ES-I3 (cell line): ENCODE results near the gene TSPAN7.

Experiments
- H3K36me3 ChIP-seq: 2 replicates; pipeline ENCODE4 v1.6.1; 2013; ENCODE audit warnings: mild to moderate bottlenecking, low read length, control low read depth, moderate library complexity; ENCODE audit not compliant: insufficient read depth
- H3K4me1 ChIP-seq: 2 replicates; pipeline ENCODE4 v1.6.1; 2013; ENCODE audit warnings: mild to moderate bottlenecking, control low read depth, low read length; ENCODE audit not compliant: insufficient read depth
- H3K9ac ChIP-seq: 2 replicates; pipeline ENCODE4 v1.6.1; 2013; ENCODE audit warnings: low read depth, mild to moderate bottlenecking, low read length, moderate library complexity
- H3K9me3 ChIP-seq: 2 replicates; pipeline ENCODE4 v1.6.1; 2013; ENCODE audit warnings: mild to moderate bottlenecking, low read length, moderate library complexity; ENCODE audit not compliant: control insufficient read depth, insufficient read depth

The TSPAN7 gene

GRCh38 chrX:38666909-38667308 is 105.6 kb downstream of the TSPAN7 start:
- no peaks in the 10 kb centered on the region for H3K9me3 ChIP-seq
- no peak overlapping the region for H3K9ac ChIP-seq
- H3K4me1 ChIP-seq: no peaks in the 10 kb centered on the region
- no peaks in the 10 kb centered on the region for H3K36me3 ChIP-seq

- Histone ChIP-seq H3K9ac (no peak overlapping the region), H3K9me3 (no peaks in the 10 kb centered on the region), H3K4me1 (no peaks in the 10 kb centered on the region), H3K36me3 (no peaks in the 10 kb centered on the region)
These were observed 107.4 kb downstream of the TSPAN7 start for GRCh38 chrX:38668771-38669170.

DNA sequence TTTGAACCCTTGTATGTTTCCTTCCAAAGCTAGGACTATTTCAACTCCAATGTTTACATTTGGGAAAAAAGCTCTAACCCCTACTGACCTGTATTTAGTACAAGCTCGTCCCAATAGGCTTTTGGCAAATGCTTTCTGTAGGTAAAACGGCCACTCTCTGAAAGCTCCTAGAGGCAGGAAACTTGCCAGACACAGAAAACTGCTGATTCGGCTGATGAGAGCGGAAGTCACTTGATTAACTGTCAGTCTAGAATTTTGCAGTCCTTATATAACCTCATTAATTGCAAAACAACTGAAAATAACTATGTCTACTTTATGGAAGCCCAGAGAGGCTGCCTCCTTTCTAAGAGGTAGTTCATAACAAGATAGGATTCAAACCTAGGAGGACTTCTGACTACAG is 108.1 kb downstream of the TSPAN7 start:
- no peaks in the 10 kb centered on the region for H3K4me1 ChIP-seq

DNA sequence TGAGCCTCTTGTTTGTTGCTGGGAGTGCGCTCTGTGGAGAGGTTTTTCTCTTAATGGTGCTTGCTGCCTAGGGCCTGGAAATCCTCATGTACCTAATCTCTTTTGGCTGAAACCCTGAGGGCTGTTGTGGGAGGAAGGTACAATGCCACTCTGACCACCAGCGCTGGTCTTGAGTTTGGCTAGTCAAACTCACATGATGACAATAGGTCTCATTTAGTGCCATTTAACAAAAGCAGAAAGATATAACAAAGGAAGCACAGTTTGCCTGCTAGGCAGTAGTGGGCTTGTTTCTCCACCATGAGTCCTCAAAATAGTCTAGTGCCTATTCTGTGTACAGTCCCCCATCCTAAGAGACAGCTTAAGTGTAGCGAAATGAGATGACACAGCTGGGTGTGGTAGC is 111.3 kb downstream of the TSPAN7 start:
- no peaks in the 10 kb centered on the region for H3K36me3 ChIP-seq

More for the DNA sequence above, 108.1 kb downstream of the TSPAN7 start:
- Histone ChIP-seq H3K36me3 (no peaks in the 10 kb centered on the region), H3K9me3 (no peaks in the 10 kb centered on the region), H3K9ac (no peak overlapping the region)

DNA sequence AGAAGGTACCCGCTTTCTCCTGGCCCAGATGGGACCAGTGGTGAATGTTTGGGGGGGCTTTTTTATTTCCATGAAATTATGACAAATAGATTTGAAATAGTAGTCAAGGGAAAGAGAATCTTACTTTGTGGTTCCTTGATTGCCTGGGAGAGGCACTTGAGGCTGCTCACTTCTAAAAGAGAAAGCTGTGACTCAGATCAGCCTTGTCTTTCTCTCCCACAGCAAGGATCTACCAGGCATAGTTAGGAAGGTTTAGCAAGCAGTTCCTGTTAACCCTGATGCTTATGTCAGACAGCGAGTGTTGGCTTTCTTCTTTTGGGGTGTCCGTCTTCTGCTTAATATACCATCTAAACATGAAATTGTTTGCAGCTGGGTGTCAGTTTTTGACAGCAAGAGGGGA is 114.5 kb downstream of the TSPAN7 start:
- Histone ChIP-seq H3K36me3 (no peaks in the 10 kb centered on the region), H3K9ac (no peak overlapping the region), H3K9me3 (no peaks in the 10 kb centered on the region), H3K4me1 (no peaks in the 10 kb centered on the region)

More for the DNA sequence above, 111.3 kb downstream of the TSPAN7 start:
- Histone ChIP-seq H3K9me3 (no peaks in the 10 kb centered on the region), H3K9ac (no peak overlapping the region), H3K4me1 (no peaks in the 10 kb centered on the region)

DNA sequence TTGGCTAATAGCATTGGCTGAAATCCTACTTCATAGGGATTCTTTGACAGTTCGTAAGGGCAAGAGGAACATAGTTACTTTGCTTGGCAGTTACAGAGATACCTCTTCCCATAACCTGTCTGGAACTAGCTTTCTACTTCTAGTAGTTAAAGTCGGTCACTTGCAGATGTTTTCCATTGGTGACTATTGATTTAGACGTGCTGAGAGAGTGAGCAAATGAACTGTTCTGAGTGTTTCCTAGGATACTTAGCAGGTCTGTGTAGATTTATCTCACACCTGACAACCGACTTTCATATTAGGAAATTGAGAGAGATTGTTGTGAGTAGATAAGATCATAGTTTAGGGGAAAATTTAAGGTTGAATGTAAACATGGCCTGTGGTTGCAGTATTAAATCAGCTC is 116.8 kb downstream of the TSPAN7 start:
- no peaks in the 10 kb centered on the region for H3K9me3 ChIP-seq
- H3K36me3 ChIP-seq: no peaks in the 10 kb centered on the region
- H3K4me1 ChIP-seq: no peaks in the 10 kb centered on the region
- H3K9ac ChIP-seq: no peak overlapping the region

GRCh38 chrX:38678821-38679220 is 117.5 kb downstream of the TSPAN7 start:
- Histone ChIP-seq H3K9ac (no peak overlapping the region), H3K4me1 (no peaks in the 10 kb centered on the region), H3K9me3 (no peaks in the 10 kb centered on the region), H3K36me3 (no peaks in the 10 kb centered on the region)

GRCh38 chrX:38679695-38680094 is 118.4 kb downstream of the TSPAN7 start:
- Histone ChIP-seq H3K9ac (no peak overlapping the region), H3K36me3 (no peaks in the 10 kb centered on the region), H3K9me3 (no peaks in the 10 kb centered on the region), H3K4me1 (no peaks in the 10 kb centered on the region)

- H3K4me1 ChIP-seq: no peaks in the 10 kb centered on the region
- H3K9ac ChIP-seq: no peak overlapping the region
- no peaks in the 10 kb centered on the region for H3K36me3 ChIP-seq
- no peaks in the 10 kb centered on the region for H3K9me3 ChIP-seq
These were observed 120.8 kb downstream of the TSPAN7 start for GRCh38 chrX:38682095-38682494.

- no peaks in the 10 kb centered on the region for H3K36me3 ChIP-seq
- H3K9ac ChIP-seq: no peak overlapping the region
- no peaks in the 10 kb centered on the region for H3K9me3 ChIP-seq
- H3K4me1 ChIP-seq: no peaks in the 10 kb centered on the region
These were observed 131.6 kb downstream of the TSPAN7 start for GRCh38 chrX:38692961-38693360.

DNA sequence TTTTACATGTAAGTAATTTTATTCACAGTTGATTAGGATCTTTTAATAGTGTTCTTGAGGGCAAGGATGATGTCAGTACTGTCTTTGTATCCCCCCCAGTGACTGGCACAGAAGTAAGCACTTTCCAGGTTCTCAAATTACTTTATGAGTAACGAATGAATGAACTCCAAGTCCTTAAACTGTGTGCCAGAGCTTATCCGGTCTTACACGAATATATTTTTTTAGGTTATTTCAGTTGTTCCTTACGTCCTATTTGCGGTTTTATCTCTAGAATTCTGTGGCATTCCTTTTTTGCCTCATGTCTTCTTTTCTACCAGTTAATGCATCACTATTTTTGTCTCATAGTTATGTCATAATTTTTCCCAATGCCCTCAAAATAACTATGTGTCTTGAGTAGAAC is 133.1 kb downstream of the TSPAN7 start:
- H3K36me3 ChIP-seq: no peaks in the 10 kb centered on the region
- peaks cover 5% of the 10 kb centered on the region; the same call in 1 of the 2 replicates for H3K4me1 ChIP-seq
- no peaks in the 10 kb centered on the region for H3K9me3 ChIP-seq
- no peak overlapping the region for H3K9ac ChIP-seq

- Histone ChIP-seq H3K36me3 (no peaks in the 10 kb centered on the region), H3K9ac (no peak overlapping the region), H3K9me3 (no peaks in the 10 kb centered on the region), H3K4me1 (peaks cover 24% of the 10 kb centered on the region)
These were observed 136.1 kb downstream of the TSPAN7 start for GRCh38 chrX:38697461-38697860.

DNA sequence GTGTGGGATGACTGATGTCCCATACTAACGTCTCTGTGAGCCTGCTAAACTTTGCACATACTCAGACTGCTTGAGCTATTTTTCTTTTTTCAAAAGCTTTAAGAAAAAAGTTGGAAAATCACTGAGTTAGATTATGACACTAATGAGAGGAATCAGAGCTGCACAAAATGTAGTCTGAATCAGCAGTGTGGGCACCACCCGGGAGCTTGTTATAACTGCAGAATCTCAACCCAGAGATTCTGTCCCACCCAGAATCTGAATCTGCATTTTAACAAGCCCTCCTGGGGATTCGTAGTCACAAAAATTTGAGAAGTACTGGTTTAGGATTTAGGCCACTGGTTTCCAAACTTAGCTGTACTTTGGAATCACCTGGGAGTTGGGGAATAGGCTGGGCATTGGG is 137.8 kb downstream of the TSPAN7 start:
- H3K36me3 ChIP-seq: no peaks in the 10 kb centered on the region
- no peaks in the 10 kb centered on the region for H3K9me3 ChIP-seq
- no peak overlapping the region for H3K9ac ChIP-seq
- H3K4me1 ChIP-seq: peaks cover 24% of the 10 kb centered on the region

- peaks cover 24% of the 10 kb centered on the region for H3K4me1 ChIP-seq
- no peaks in the 10 kb centered on the region for H3K9me3 ChIP-seq
- H3K9ac ChIP-seq: no peak overlapping the region
- no peaks in the 10 kb centered on the region for H3K36me3 ChIP-seq
These were observed 138.4 kb downstream of the TSPAN7 start for GRCh38 chrX:38699696-38700095.

GRCh38 chrX:38701073-38701472 is 139.7 kb downstream of the TSPAN7 start:
- Histone ChIP-seq H3K9me3 (no peaks in the 10 kb centered on the region), H3K36me3 (no peaks in the 10 kb centered on the region), H3K9ac (no peak overlapping the region), H3K4me1 (peaks cover 24% of the 10 kb centered on the region)
